Measurements from ENCODE around the gene SLC25A13.

DNA sequence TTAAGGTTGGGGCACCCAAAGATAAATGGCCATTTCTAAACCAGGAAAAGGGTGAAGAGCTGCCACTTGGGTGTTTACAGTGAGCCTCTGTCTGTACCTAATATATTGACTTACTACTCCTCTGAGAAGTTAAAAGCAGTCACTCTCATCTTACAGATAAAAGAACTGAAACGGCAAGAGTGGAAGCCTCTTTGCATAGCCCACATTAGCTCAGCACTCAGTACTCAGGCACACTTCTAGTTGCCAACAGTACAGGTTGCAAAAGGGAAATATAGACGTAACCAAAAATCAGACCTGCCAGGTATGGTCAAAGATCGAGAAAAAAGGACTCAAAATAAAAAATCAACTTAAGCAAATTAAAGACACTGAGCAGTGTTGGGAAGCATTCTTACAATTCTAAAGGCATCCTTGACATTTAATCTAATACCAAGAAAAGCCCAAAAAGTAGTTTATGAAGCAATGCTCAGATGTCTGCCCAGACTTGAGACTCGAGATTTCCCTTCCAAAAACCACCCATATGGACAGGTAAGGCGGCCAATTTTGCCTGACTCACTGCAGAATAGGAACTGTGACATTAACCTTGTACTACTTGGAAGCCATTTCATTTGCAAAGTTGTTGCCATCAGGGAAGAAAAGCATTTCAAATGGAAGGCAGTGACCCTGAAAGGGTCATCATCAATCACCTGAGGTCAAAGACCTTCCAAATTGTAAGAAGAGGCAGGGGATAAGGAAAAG is 139.3 kb downstream of the SLC25A13 start:
- TF ChIP-seq TAF1 (IDR thresholded peaks at IDR 0.05; ENCODE audit: borderline replicate concordance, insufficient read depth, low read length) (no peak), SIN3A (IDR thresholded peaks at IDR 0.05; ENCODE audit: borderline replicate concordance, insufficient read depth, low read length) (no peak)

Data from PFSK-1 (cell line).